ENCODE data around the gene RFX3. TPM values are rescaled to one million over a fixed set of nuclear protein-coding genes. Genes with fewer than 3 reads are reported as not detected.

RFX3 gene
- total RNA-seq, 4 donors from 2014 or later: 2.1 to 11.5 (median 7.3) TPM

- in situ Hi-C loops (cut with MboI; ENCODE audit: low sequenced_read_pairs in 4 of 4): no loop called here
- Histone ChIP-seq H3K27ac (no peak overlapping the region), H3K36me3 (peaks cover 0 to 28% of the 10 kb centered on the region in 2 donors), H3K9me3 (no peaks in the 10 kb centered on the region), H3K4me3 (no peak overlapping the region), H3K27me3 (no peaks in the 10 kb centered on the region), H3K4me1 (no peaks in the 10 kb centered on the region)
- no peak for ATAC-seq
- intact Hi-C loops (cut with DNase I; ENCODE audit: low total_unique reads): no loop called here
- DNase-seq: no peak
- no peak for TF ChIP-seq CTCF (IDR thresholded peaks at IDR 0.05 in 4 of 5, conservative IDR thresholded peaks at IDR 0.05 in 1 of 5)
Observed at GRCh38 chr9:3268223-3268622, 257.6 kb downstream of the RFX3 start.

GRCh38 chr9:3263698-3264097 lies 262.1 kb downstream of the RFX3 start:
- H3K36me3 ChIP-seq: peaks cover 0 to 28% of the 10 kb centered on the region in 2 donors
- H3K4me1 ChIP-seq: no peaks in the 10 kb centered on the region
- no peak for DNase-seq
- TF ChIP-seq POLR2A (IDR thresholded peaks at IDR 0.05) (no peak), CTCF (IDR thresholded peaks at IDR 0.05 in 4 of 5, conservative IDR thresholded peaks at IDR 0.05 in 1 of 5) (no peak)
- no peaks in the 10 kb centered on the region for H3K9me3 ChIP-seq
- H3K4me3 ChIP-seq: no peak overlapping the region
- intact Hi-C loops (cut with DNase I; ENCODE audit: low total_unique reads) (no loop called here), in situ Hi-C loops (cut with MboI; ENCODE audit: low sequenced_read_pairs in 4 of 4) (no loop called here)
- no peak for ATAC-seq
- H3K27ac ChIP-seq: no peak overlapping the region
- H3K27me3 ChIP-seq: no peaks in the 10 kb centered on the region

- H3K4me3 ChIP-seq: no peak overlapping the region
- TF ChIP-seq CTCF (IDR thresholded peaks at IDR 0.05 in 4 of 5, conservative IDR thresholded peaks at IDR 0.05 in 1 of 5) (no peak), POLR2A (IDR thresholded peaks at IDR 0.05) (no peak)
- H3K27me3 ChIP-seq: no peaks in the 10 kb centered on the region
- DNase-seq (no peak), ATAC-seq (no peak)
- H3K36me3 ChIP-seq: peaks cover 0 to 28% of the 10 kb centered on the region in 2 donors
- H3K9me3 ChIP-seq: no peaks in the 10 kb centered on the region
- no peaks in the 10 kb centered on the region for H3K4me1 ChIP-seq
- intact Hi-C loops (cut with DNase I; ENCODE audit: low total_unique reads): no loop called here
- no peak overlapping the region for H3K27ac ChIP-seq
- in situ Hi-C loops (cut with MboI; ENCODE audit: low sequenced_read_pairs in 4 of 4): no loop called here
Observed at GRCh38 chr9:3262826-3263529, 262.8 kb downstream of the RFX3 start.

GRCh38 chr9:3261484-3261883 lies 264.3 kb downstream of the RFX3 start:
- no peaks in the 10 kb centered on the region for H3K4me1 ChIP-seq

More at GRCh38 chr9:3261484-3261883, 264.3 kb downstream of the RFX3 start:
- ATAC-seq (no peak), DNase-seq (no peak)
- Histone ChIP-seq H3K27me3 (no peaks in the 10 kb centered on the region), H3K36me3 (peaks cover 0 to 38% of the 10 kb centered on the region in 2 donors), H3K9me3 (no peaks in the 10 kb centered on the region), H3K27ac (no peak overlapping the region), H3K4me3 (no peak overlapping the region)
- in situ Hi-C loops (cut with MboI; ENCODE audit: low sequenced_read_pairs in 4 of 4) (no loop called here), intact Hi-C loops (cut with DNase I; ENCODE audit: low total_unique reads) (no loop called here)
- no peak for TF ChIP-seq POLR2A (IDR thresholded peaks at IDR 0.05)
- TF ChIP-seq CTCF (IDR thresholded peaks at IDR 0.05 in 4 of 5, conservative IDR thresholded peaks at IDR 0.05 in 1 of 5): no peak

Data from gastrocnemius medialis (tissue), 4 donors.